GM12892 (cell line): Measurements from ENCODE around the gene PPP2R2C.

Source experiments
- DNase-seq: peaks from one replicate; pipeline ENCODE4 v3.0.0; 2011; ENCODE audit not compliant: insufficient read length
- FAIRE-seq: peaks from 2 replicates; lab custom pipeline; 2011; peaks lifted over from hg19 to GRCh38; lab: Jason Lieb, UNC
- POLR2A ChIP-seq: IDR thresholded peaks from 2 replicates; pipeline ENCODE4 v1.6.1; 2011; ENCODE audit warnings: low read depth, low read length, control low read depth
- POLR2AphosphoS5 ChIP-seq: IDR thresholded peaks from 2 replicates; pipeline ENCODE4 v1.6.1; 2011; ENCODE audit warnings: low read depth, low read length, control low read depth
- TAF1 ChIP-seq: IDR thresholded peaks from 2 replicates; pipeline ENCODE4 v1.6.1; 2011; ENCODE audit warnings: low read depth, mild to moderate bottlenecking, control low read depth, low read length, borderline replicate concordance

Gene PPP2R2C

DNA sequence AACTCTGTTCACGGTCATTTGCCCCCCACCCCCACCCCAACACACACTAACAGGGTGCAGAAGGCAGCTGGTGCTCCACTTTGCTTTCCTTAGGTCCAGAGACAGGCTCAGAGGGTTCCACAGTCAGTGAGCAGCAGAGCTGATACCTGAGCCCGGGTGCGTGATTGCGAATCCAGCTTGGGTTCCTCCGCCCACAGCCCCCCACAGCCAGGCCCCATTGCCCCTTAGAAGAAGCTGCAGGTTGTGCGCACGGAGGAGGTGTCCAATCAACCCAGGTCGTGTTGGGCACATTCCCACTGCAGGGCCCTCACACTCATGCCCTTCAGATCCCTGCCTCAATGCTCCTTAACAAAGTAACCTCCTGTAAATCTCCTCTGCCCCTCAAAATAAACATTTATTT, 117.8 kb downstream of the PPP2R2C start:
- TF ChIP-seq TAF1 (no peak), POLR2A (no peak), POLR2AphosphoS5 (no peak)
- DNase-seq (no peak), FAIRE-seq (no peak)

DNA sequence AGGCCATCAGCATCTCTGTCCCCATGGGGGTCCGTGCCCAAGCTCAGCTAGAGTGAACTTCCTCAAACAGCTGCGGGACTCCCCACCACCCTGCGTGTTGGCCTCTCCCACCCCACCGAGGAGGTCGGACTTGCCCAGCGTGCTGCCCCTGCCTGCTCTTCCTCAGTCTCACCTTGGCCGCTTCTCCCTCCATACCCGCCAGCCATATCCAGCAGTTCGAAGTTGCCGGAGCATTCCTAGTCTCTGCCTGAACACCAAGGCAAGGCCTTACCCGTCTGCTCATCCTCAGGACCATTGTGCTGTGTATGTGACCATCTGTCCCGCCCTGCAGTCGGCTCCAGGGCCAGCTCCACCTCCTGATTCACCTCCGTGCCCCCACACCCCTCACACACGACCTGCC, 118.3 kb downstream of the PPP2R2C start:
- DNase-seq (no peak), FAIRE-seq (no peak)

DNA sequence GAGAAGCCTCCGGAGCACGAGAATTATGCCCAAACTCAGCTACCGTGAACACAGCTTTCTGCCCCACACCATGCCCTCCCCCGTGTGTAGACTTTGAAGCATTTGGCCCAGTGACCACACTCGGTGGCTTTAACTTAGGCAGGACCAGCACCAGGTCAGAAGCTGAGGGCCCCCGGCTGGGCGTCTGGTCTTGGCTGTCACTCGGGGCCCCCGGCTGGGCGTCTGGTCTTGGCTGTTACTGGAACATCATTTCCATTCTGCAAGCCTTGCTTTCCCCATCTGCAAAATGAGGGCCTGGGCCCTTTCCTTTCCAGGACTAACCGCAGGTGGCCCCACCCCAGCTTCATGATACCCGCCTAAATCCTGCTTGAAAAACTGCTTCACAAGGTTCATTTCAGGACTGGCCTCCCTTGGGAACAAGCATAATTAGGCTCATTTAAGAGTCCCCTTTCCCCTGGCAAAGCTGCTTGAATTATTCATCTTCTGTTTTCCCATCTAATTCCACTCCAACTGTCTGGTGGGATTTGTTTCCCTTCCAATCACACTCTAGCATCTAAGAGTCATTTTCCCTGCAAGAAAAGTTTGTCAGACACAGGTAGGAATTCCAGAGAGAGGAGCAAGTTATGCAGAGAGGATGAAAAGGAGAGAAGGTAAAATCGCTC, 120.3 kb downstream of the PPP2R2C start:
- DNase-seq (no peak), FAIRE-seq (no peak)
- TF ChIP-seq TAF1, result no peak
- TF ChIP-seq POLR2A, result no peak
- no peak for TF ChIP-seq POLR2AphosphoS5

More for the DNA sequence above, 118.3 kb downstream of the PPP2R2C start:
- no peak for TF ChIP-seq TAF1
- TF ChIP-seq POLR2AphosphoS5, result no peak
- no peak for TF ChIP-seq POLR2A

- TF ChIP-seq TAF1, result no peak
- TF ChIP-seq POLR2AphosphoS5, result no peak
- TF ChIP-seq POLR2A, result no peak
- FAIRE-seq, result no peak
- DNase-seq, result no peak
Observed at GRCh38 chr4:6351246-6352000, 121.0 kb downstream of the PPP2R2C start.

GRCh38 chr4:6350646-6351045, 121.8 kb downstream of the PPP2R2C start:
- FAIRE-seq, result no peak
- no peak for DNase-seq
- TF ChIP-seq POLR2A (no peak), TAF1 (no peak), POLR2AphosphoS5 (no peak)

DNA sequence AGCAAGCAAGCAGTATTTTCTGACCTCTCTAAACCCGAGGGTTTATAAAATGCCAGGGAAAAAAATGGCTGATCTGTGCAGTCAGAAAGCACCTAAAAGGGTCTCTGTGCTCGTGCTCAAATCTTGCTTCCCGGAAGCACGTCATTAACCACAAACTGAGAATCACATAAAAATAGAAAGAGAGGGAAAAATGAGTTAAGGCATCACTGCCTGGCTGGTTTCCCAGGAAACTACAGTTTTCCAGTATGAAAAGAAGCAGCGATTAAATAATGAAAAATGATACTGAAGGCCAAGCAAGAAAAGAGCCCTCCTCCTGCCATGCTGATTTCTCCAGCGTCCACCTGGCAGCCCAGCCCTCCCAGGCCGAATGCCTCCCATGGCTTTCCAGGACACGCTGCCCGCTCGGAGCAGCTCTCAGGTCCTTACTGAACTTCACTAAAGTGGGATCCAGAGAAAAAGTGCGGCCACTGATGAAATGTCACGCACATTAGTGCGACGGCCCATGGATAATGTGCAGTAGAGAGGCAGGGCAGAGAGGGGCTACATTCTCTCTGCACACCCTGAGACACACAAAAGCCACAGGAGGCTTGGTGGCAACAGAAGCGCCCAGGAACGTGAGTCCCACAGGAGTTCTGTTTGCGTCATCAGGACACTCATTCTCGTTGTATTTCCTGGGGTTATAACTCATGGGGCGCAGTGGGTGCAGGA, 122.4 kb downstream of the PPP2R2C start:
- DNase-seq (no peak), FAIRE-seq (no peak)
- TF ChIP-seq TAF1, result no peak
- no peak for TF ChIP-seq POLR2A
- no peak for TF ChIP-seq POLR2AphosphoS5

DNA sequence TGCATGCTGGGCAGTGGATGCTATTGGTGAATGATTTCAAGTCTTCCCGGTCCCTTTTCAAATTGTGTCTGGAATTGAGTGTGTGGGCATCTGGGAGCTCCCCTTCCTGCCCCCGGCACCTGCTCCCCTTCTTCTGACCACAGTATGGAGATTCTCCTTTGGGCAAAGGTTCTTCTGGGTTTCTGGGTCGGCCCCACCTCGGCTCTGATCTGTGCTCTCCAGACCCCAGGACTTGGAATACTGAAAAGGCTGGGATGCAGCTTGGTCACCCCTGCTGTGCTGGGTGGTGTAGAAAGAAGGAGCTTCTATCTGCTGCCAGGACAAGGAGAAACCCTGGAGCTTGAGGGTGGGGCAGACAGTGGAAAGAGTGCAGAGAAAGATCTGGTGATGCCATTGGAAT, 124.0 kb downstream of the PPP2R2C start:
- TF ChIP-seq POLR2AphosphoS5 (no peak), POLR2A (no peak)
- FAIRE-seq (no peak), DNase-seq (no peak)

GRCh38 chr4:6347511-6348045, 124.8 kb downstream of the PPP2R2C start:
- DNase-seq (no peak), FAIRE-seq (no peak)
- TF ChIP-seq TAF1 (no peak), POLR2AphosphoS5 (no peak), POLR2A (no peak)

- no peak for TF ChIP-seq TAF1
- TF ChIP-seq POLR2A, result no peak
- no peak for TF ChIP-seq POLR2AphosphoS5
- FAIRE-seq (no peak), DNase-seq (no peak)
Observed at GRCh38 chr4:6346373-6347110, 125.9 kb downstream of the PPP2R2C start.

GRCh38 chr4:6345866-6346265, 126.5 kb downstream of the PPP2R2C start:
- no peak for TF ChIP-seq POLR2AphosphoS5
- TF ChIP-seq POLR2A, result no peak
- no peak for TF ChIP-seq TAF1
- DNase-seq (no peak), FAIRE-seq (no peak)
